ENCODE data around the gene EFHD1. TPM values are rescaled to one million over a fixed set of nuclear protein-coding genes. Genes with fewer than 3 reads are reported as not detected.
A peak's percentile ranks its signal among the peaks of the same experiment; 100 is the strongest.
"Not testable (repeated sequence)": the region's sequence is repeated elsewhere in the genome, so short reads cannot be mapped to it uniquely, and the experiment has no call there.

Gene EFHD1
- total RNA-seq, 2 experiments from 2014 or later, result 0.78 to 1.1 TPM

- Mint-ChIP-seq H3K4me1 (no peaks in the 10 kb centered on the region), H3K27me3 (no peaks in the 10 kb centered on the region), H3K9me3 (no peaks in the 10 kb centered on the region), H3K27ac (no peak overlapping the region), H3K36me3 (no peaks in the 10 kb centered on the region), H3K4me3 (no peak overlapping the region)
- DNase-seq, result no peak
Measured at GRCh38 chr2:232688201-232688600, 54.8 kb downstream of the EFHD1 start.

- H3K9me3 Mint-ChIP-seq, result no peaks in the 10 kb centered on the region
- H3K36me3 Mint-ChIP-seq, result no peaks in the 10 kb centered on the region
- DNase-seq, result no peak
- no peaks in the 10 kb centered on the region for H3K4me1 Mint-ChIP-seq
- no peak overlapping the region for H3K4me3 Mint-ChIP-seq
- no peaks in the 10 kb centered on the region for H3K27me3 Mint-ChIP-seq
- no peak overlapping the region for H3K27ac Mint-ChIP-seq
Measured at GRCh38 chr2:232689152-232689910, 55.9 kb downstream of the EFHD1 start.

GRCh38 chr2:232691117-232691516 lies 57.7 kb downstream of the EFHD1 start:
- not testable (repeated sequence) for H3K4me1 Mint-ChIP-seq, H3K36me3 Mint-ChIP-seq, H3K27me3 Mint-ChIP-seq, H3K4me3 Mint-ChIP-seq, H3K27ac Mint-ChIP-seq, DNase-seq, H3K9me3 Mint-ChIP-seq

GRCh38 chr2:232693344-232693743 lies 59.9 kb downstream of the EFHD1 start:
- peaks cover 4% of the 10 kb centered on the region for H3K4me1 Mint-ChIP-seq
- H3K4me3 Mint-ChIP-seq, result no peak overlapping the region
- H3K36me3 Mint-ChIP-seq, result peaks cover 6% of the 10 kb centered on the region
- peaks cover 5% of the 10 kb centered on the region for H3K9me3 Mint-ChIP-seq
- DNase-seq, result no peak
- H3K27ac Mint-ChIP-seq, result no peak overlapping the region
- no peaks in the 10 kb centered on the region for H3K27me3 Mint-ChIP-seq

- Mint-ChIP-seq H3K27ac (peak overlapping the region; percentile 38), H3K9me3 (peaks cover 5% of the 10 kb centered on the region), H3K36me3 (peaks cover 27% of the 10 kb centered on the region), H3K4me3 (peak overlapping the region; percentile 95), H3K27me3 (no peaks in the 10 kb centered on the region), H3K4me1 (peaks cover 26% of the 10 kb centered on the region)
- no peak for DNase-seq
Measured at GRCh38 chr2:232696609-232697058, 63.2 kb downstream of the EFHD1 start.

GRCh38 chr2:232697059-232697806 lies 63.8 kb downstream of the EFHD1 start, which contains the start of gene GIGYF2:
Gene GIGYF2, plus strand, starts transcription at chr2:232697331. Its CDS starts 37,867 bp downstream, at chr2:232735198.
- peak; percentile 93 for DNase-seq
- Mint-ChIP-seq H3K9me3 (peaks cover 5% of the 10 kb centered on the region), H3K4me1 (peaks cover 29% of the 10 kb centered on the region), H3K27me3 (no peaks in the 10 kb centered on the region), H3K4me3 (peak within 1 kb of the TSS; percentile 95), H3K36me3 (peaks cover 27% of the 10 kb centered on the region), H3K27ac (peak within 1 kb of the TSS; percentile 80)

- peak overlapping the region; percentile 80 for H3K27ac Mint-ChIP-seq
Measured at GRCh38 chr2:232697807-232698110, 64.4 kb downstream of the EFHD1 start.

GRCh38 chr2:232698556-232699091 lies 65.2 kb downstream of the EFHD1 start:
- Mint-ChIP-seq H3K36me3 (peaks cover 32% of the 10 kb centered on the region), H3K4me1 (peaks cover 36% of the 10 kb centered on the region), H3K27ac (peak overlapping the region; percentile 59), H3K4me3 (peak overlapping the region; percentile 95), H3K27me3 (no peaks in the 10 kb centered on the region), H3K9me3 (peaks cover 5% of the 10 kb centered on the region)
- no peak for DNase-seq

More at GRCh38 chr2:232697807-232698110, 64.4 kb downstream of the EFHD1 start:
- H3K4me1 Mint-ChIP-seq, result peaks cover 32% of the 10 kb centered on the region
- peaks cover 30% of the 10 kb centered on the region for H3K36me3 Mint-ChIP-seq
- H3K27me3 Mint-ChIP-seq, result no peaks in the 10 kb centered on the region
- H3K9me3 Mint-ChIP-seq, result peaks cover 5% of the 10 kb centered on the region
- DNase-seq, result no peak
- peak overlapping the region; percentile 95 for H3K4me3 Mint-ChIP-seq

- Mint-ChIP-seq H3K27me3 (no peaks in the 10 kb centered on the region), H3K27ac (no peak overlapping the region), H3K36me3 (peaks cover 37% of the 10 kb centered on the region), H3K4me1 (peaks cover 36% of the 10 kb centered on the region), H3K4me3 (peak overlapping the region; percentile 95), H3K9me3 (peaks cover 5% of the 10 kb centered on the region)
- no peak for DNase-seq
Measured at GRCh38 chr2:232699110-232699509, 65.7 kb downstream of the EFHD1 start.

- Mint-ChIP-seq H3K4me1 (peaks cover 37% of the 10 kb centered on the region), H3K27me3 (no peaks in the 10 kb centered on the region), H3K4me3 (peak overlapping the region; percentile 48), H3K36me3 (peaks cover 42% of the 10 kb centered on the region), H3K27ac (no peak overlapping the region), H3K9me3 (peaks cover 2% of the 10 kb centered on the region)
- no peak for DNase-seq
Measured at GRCh38 chr2:232700154-232700553, 66.8 kb downstream of the EFHD1 start.

GRCh38 chr2:232707076-232707475 lies 73.7 kb downstream of the EFHD1 start:
- Mint-ChIP-seq H3K27me3 (no peaks in the 10 kb centered on the region), H3K36me3 (peaks cover 37% of the 10 kb centered on the region), H3K27ac (no peak overlapping the region), H3K4me3 (no peak overlapping the region), H3K4me1 (peaks cover 12% of the 10 kb centered on the region), H3K9me3 (no peaks in the 10 kb centered on the region)
- no peak for DNase-seq

GRCh38 chr2:232713505-232713904 lies 80.1 kb downstream of the EFHD1 start:
- Mint-ChIP-seq H3K27ac (no peak overlapping the region), H3K36me3 (peaks cover 42% of the 10 kb centered on the region), H3K4me3 (no peak overlapping the region), H3K27me3 (no peaks in the 10 kb centered on the region), H3K4me1 (peaks cover 15% of the 10 kb centered on the region), H3K9me3 (peaks cover 1% of the 10 kb centered on the region)
- no peak for DNase-seq

GRCh38 chr2:232714969-232715368 lies 81.6 kb downstream of the EFHD1 start:
- DNase-seq, result no peak
- Mint-ChIP-seq H3K27me3 (no peaks in the 10 kb centered on the region), H3K27ac (no peak overlapping the region), H3K4me3 (no peak overlapping the region), H3K9me3 (peaks cover 3% of the 10 kb centered on the region), H3K4me1 (peaks cover 20% of the 10 kb centered on the region), H3K36me3 (peaks cover 52% of the 10 kb centered on the region)

- H3K9me3 Mint-ChIP-seq, DNase-seq, H3K27ac Mint-ChIP-seq, H3K27me3 Mint-ChIP-seq, H3K4me3 Mint-ChIP-seq: not testable (repeated sequence)
- peaks cover 51% of the 10 kb centered on the region for H3K36me3 Mint-ChIP-seq
- H3K4me1 Mint-ChIP-seq, result peaks cover 33% of the 10 kb centered on the region
Measured at GRCh38 chr2:232720056-232720455, 86.7 kb downstream of the EFHD1 start.

GRCh38 chr2:232721261-232721660 lies 87.9 kb downstream of the EFHD1 start:
- Mint-ChIP-seq H3K27ac (peak overlapping the region; percentile 9), H3K4me3 (no peak overlapping the region), H3K4me1 (peaks cover 31% of the 10 kb centered on the region), H3K9me3 (peaks cover 5% of the 10 kb centered on the region), H3K36me3 (peaks cover 55% of the 10 kb centered on the region), H3K27me3 (no peaks in the 10 kb centered on the region)
- no peak for DNase-seq

Measured in activated naive CD8-positive, alpha-beta T cell treated with anti-CD3 and anti-CD28 coated beads for 36 hours (primary cell).